GM18909 (cell line): Measurements from ENCODE around the gene PRKAG2.
"Not testable (repeated sequence)": the region's sequence is repeated elsewhere in the genome, so short reads cannot be mapped to it uniquely, and the experiment has no call there.

Experiments used
- ATAC-seq: cut with Tn5 transposase; IDR thresholded peaks from one replicate; pipeline ENCODE4 v1.9.1; 2021; ENCODE audit warnings: mild to moderate bottlenecking; ENCODE audit not compliant: unreplicated experiment, poor library complexity

The PRKAG2 gene

GRCh38 chr7:151590850-151591771 is 285.8 kb downstream of the PRKAG2 start:
- no peak for ATAC-seq

GRCh38 chr7:151590071-151590849 is 286.7 kb downstream of the PRKAG2 start:
- no peak for ATAC-seq

GRCh38 chr7:151588982-151589381 is 287.9 kb downstream of the PRKAG2 start:
- ATAC-seq: no peak

- no peak for ATAC-seq
These were observed 290.2 kb downstream of the PRKAG2 start for GRCh38 chr7:151586531-151587260.

GRCh38 chr7:151585744-151586393 is 291.0 kb downstream of the PRKAG2 start:
- no peak for ATAC-seq

- ATAC-seq: no peak
These were observed 295.2 kb downstream of the PRKAG2 start for GRCh38 chr7:151581741-151582140.

GRCh38 chr7:151579644-151580043 is 297.3 kb downstream of the PRKAG2 start:
- no peak for ATAC-seq

- no peak for ATAC-seq
These were observed 301.5 kb downstream of the PRKAG2 start for GRCh38 chr7:151575410-151575809.

- ATAC-seq: not testable (repeated sequence)
These were observed 303.9 kb downstream of the PRKAG2 start for GRCh38 chr7:151573046-151573445.

GRCh38 chr7:151572136-151572535 is 304.8 kb downstream of the PRKAG2 start:
- no peak for ATAC-seq

- no peak for ATAC-seq
These were observed 305.4 kb downstream of the PRKAG2 start for GRCh38 chr7:151571471-151571870.

GRCh38 chr7:151570366-151570915 is 306.5 kb downstream of the PRKAG2 start:
- no peak for ATAC-seq

GRCh38 chr7:151568956-151569940 is 307.7 kb downstream of the PRKAG2 start:
- no peak for ATAC-seq

GRCh38 chr7:151566897-151567320 is 310.0 kb downstream of the PRKAG2 start:
- no peak for ATAC-seq

- ATAC-seq: no peak
These were observed 311.4 kb downstream of the PRKAG2 start for GRCh38 chr7:151565541-151565940.

- ATAC-seq: no peak
These were observed 316.7 kb downstream of the PRKAG2 start for GRCh38 chr7:151560243-151560642.

- no peak for ATAC-seq
These were observed 317.2 kb downstream of the PRKAG2 start for GRCh38 chr7:151559557-151560183.

GRCh38 chr7:151558575-151558974 is 318.3 kb downstream of the PRKAG2 start:
- no peak for ATAC-seq
